Stomach (tissue), 4 donors: ENCODE measurements around the gene PIAS1.

ENCODE experiments used
- POLR2A ChIP-seq, 4 donors: fragments of 450-650 bp; IDR thresholded peaks; one replicate each; pipeline ENCODE4 v1.6.1; 2016; ENCODE audit warnings: antibody characterized with exemption in 4 of 4, control low read depth in 2 of 4, mild to moderate bottlenecking in 1 of 4, moderate library complexity in 1 of 4
- POLR2AphosphoS5 ChIP-seq, 3 donors: sonication (generic); formaldehyde crosslinking; IDR thresholded peaks; one replicate each; pipeline ENCODE4 v1.6.1; 2016; ENCODE audit warnings: antibody characterized with exemption in 3 of 3
- TF ChIP-seq, protein P1 (sequence below), 7 experiments: fragments of 450-650 bp in 4 of 7; fragments of 200-600 bp in 3 of 7; sonication (generic) in 3 of 7; IDR thresholded peaks; one replicate each; pipeline ENCODE4 v1.5.1; 2016 to 2019; ENCODE audit warnings: antibody characterized with exemption in 7 of 7, control low read depth in 2 of 7, mild to moderate bottlenecking in 1 of 7

DNA sequence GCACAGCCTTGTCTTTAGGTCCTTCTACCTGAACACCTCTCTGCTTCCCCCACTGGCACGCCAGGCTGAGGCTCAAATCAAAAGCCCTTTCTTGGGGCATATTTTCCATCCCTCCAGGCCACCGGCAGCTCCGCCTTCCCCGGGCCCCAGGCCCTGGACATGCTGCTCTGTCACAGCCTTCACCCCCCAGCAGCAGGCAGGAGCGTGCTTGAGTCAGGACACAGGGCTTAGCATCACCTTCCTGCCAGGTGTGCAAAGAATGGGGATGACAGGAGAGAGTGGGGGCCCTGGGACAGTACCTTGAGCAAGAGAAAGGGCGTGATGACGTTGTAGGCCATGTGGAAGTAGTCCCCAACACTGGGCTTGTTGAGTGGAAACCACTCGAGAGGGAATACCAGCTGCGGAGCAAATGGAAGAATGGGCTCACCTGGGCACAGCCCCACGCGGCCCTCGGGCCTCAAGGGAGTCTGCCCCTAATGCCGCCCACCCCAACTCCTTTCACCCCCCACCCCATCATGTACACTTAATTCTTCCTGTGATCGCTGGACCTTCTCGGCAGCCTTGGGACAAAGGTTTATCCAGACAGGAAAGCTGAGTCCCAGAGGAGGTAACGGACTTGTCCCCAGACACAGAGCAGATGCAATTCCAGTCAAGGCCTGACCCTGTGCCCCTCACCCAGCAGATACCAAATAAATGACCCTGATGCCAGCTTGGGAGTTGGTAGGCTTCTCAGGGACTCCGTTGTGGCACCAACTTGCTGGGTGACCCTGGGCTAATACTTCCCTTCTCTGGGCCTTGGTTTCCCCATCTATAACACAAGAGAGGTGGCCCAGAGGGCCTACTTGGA, 160.1 kb downstream of the PIAS1 start:
- TF ChIP-seq, protein P1, sequence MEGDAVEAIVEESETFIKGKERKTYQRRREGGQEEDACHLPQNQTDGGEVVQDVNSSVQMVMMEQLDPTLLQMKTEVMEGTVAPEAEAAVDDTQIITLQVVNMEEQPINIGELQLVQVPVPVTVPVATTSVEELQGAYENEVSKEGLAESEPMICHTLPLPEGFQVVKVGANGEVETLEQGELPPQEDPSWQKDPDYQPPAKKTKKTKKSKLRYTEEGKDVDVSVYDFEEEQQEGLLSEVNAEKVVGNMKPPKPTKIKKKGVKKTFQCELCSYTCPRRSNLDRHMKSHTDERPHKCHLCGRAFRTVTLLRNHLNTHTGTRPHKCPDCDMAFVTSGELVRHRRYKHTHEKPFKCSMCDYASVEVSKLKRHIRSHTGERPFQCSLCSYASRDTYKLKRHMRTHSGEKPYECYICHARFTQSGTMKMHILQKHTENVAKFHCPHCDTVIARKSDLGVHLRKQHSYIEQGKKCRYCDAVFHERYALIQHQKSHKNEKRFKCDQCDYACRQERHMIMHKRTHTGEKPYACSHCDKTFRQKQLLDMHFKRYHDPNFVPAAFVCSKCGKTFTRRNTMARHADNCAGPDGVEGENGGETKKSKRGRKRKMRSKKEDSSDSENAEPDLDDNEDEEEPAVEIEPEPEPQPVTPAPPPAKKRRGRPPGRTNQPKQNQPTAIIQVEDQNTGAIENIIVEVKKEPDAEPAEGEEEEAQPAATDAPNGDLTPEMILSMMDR (IDR thresholded peaks at IDR 0.05), result no peak
- TF ChIP-seq POLR2A (IDR thresholded peaks at IDR 0.05) (no peak), POLR2AphosphoS5 (IDR thresholded peaks at IDR 0.05) (no peak)
